CD14-positive monocyte (primary cell): Measurements from ENCODE around the gene GUSB. TPM values are rescaled to one million over a fixed set of nuclear protein-coding genes. Genes with fewer than 3 reads are reported as not detected.

Experiments
- DNase-seq, 3 donors: peaks; one replicate each; pipeline ENCODE4 v3.0.0-alpha.2; 2011 to 2022
- H2AFZ ChIP-seq: 2 replicates; pipeline ENCODE4 v1.6.0; 2012; ENCODE audit warnings: mild to moderate bottlenecking, low read depth, low read length, inconsistent platforms; ENCODE audit not compliant: insufficient read depth, poor library complexity, severe bottlenecking
- H3K27ac ChIP-seq, 2 donors: 1 replicate in 1 of 2; 2 replicates in 1 of 2; pipeline ENCODE4 v1.5.1; 2012 to 2013; ENCODE audit warnings: low read length in 2 of 2, control low read depth in 1 of 2, inconsistent platforms in 1 of 2, low read depth in 1 of 2, mild to moderate bottlenecking in 1 of 2
- H3K27me3 ChIP-seq, 2 donors: one replicate each; pipeline versions ENCODE4 v1.6.0 to v1.6.1; 2011 to 2013; ENCODE audit warnings: low read length in 2 of 2; ENCODE audit not compliant: control insufficient read depth in 2 of 2, insufficient read depth in 2 of 2
- H3K36me3 ChIP-seq, 2 donors: replicated peaks in 1 of 2; 1 replicate in 1 of 2; 2 replicates in 1 of 2; pipeline versions ENCODE4 v1.5.1 to v1.6.1; 2012 to 2013; ENCODE audit warnings: low read length in 2 of 2, control low read depth in 1 of 2, inconsistent platforms in 1 of 2, mild to moderate bottlenecking in 1 of 2; ENCODE audit not compliant: insufficient read depth in 2 of 2, control insufficient read depth in 1 of 2
- H3K4me1 ChIP-seq, 2 donors: 1 replicate in 1 of 2; 2 replicates in 1 of 2; pipeline versions ENCODE4 v1.5.1 to v1.6.1; 2012 to 2013; ENCODE audit warnings: low read length in 2 of 2, control low read depth in 1 of 2, inconsistent platforms in 1 of 2, mild to moderate bottlenecking in 1 of 2, moderate library complexity in 1 of 2; ENCODE audit not compliant: insufficient read depth in 2 of 2, control insufficient read depth in 1 of 2
- H3K4me2 ChIP-seq: replicated peaks from 2 replicates; pipeline ENCODE3; 2012; ENCODE audit warnings: low read length, moderate library complexity, mild to moderate bottlenecking; ENCODE audit not compliant: poor library complexity, severe bottlenecking; ENCODE audit errors: extremely low read depth
- H3K4me3 ChIP-seq, 3 experiments: fragments of 200-600 bp in 1 of 3; sonication (generic) in 1 of 3; replicated peaks in 1 of 3; 1 replicate in 2 of 3; 2 replicates in 1 of 3; pipeline ENCODE4 v1.5.1; 2011 to 2013; ENCODE audit warnings: low read length in 3 of 3, mild to moderate bottlenecking in 3 of 3, control low read depth in 2 of 3, low read depth in 2 of 3, inconsistent platforms in 1 of 3, moderate library complexity in 1 of 3
- H3K79me2 ChIP-seq: 2 replicates; pipeline ENCODE4 v1.6.0; 2012; ENCODE audit warnings: mild to moderate bottlenecking, control low read depth, inconsistent platforms, low read length, moderate library complexity; ENCODE audit not compliant: insufficient read depth
- H3K9ac ChIP-seq: 2 replicates; pipeline ENCODE4 v1.6.0; 2017; ENCODE audit warnings: low read length, mild to moderate bottlenecking; ENCODE audit not compliant: insufficient read depth, poor library complexity, severe bottlenecking
- H3K9me3 ChIP-seq, 2 donors: replicated peaks in 1 of 2; 1 replicate in 1 of 2; 2 replicates in 1 of 2; pipeline versions ENCODE4 v1.5.1 to v1.6.1; 2012 to 2013; ENCODE audit warnings: low read length in 2 of 2, control low read depth in 1 of 2; ENCODE audit not compliant: control insufficient read depth in 1 of 2, insufficient read depth in 1 of 2
- H4K20me1 ChIP-seq: 2 replicates; pipeline ENCODE4 v1.6.0; 2012; ENCODE audit warnings: mild to moderate bottlenecking, low read length, control low read depth, moderate library complexity; ENCODE audit not compliant: insufficient read depth
- H3K27ac Mint-ChIP-seq, 7 donors: one replicate each; pipeline ENCODE4 v1.8.0; 2020; ENCODE audit warnings: mild to moderate bottlenecking in 7 of 7, mixed read lengths in 7 of 7, moderate library complexity in 6 of 7, inconsistent platforms in 2 of 7
- H3K27me3 Mint-ChIP-seq, 3 donors: one replicate each; pipeline ENCODE4 v1.8.0; 2021 to 2022; ENCODE audit warnings: low read depth in 3 of 3, mild to moderate bottlenecking in 3 of 3, mixed read lengths in 3 of 3, moderate library complexity in 3 of 3, inconsistent platforms in 1 of 3
- H3K36me3 Mint-ChIP-seq, 2 donors: one replicate each; pipeline ENCODE4 v1.8.0; 2020; ENCODE audit warnings: mixed read lengths in 2 of 2, inconsistent platforms in 1 of 2, mild to moderate bottlenecking in 1 of 2
- H3K4me1 Mint-ChIP-seq: one replicate; pipeline ENCODE4 v1.8.0; 2020; ENCODE audit warnings: mild to moderate bottlenecking, mixed read lengths
- H3K4me3 Mint-ChIP-seq, 2 donors: one replicate each; pipeline ENCODE4 v1.8.0; 2020; ENCODE audit warnings: mild to moderate bottlenecking in 2 of 2, mixed read lengths in 2 of 2, moderate library complexity in 1 of 2
- H3K9me3 Mint-ChIP-seq, 7 donors: one replicate each; pipeline ENCODE4 v1.8.0; 2020 to 2022; ENCODE audit warnings: mixed read lengths in 7 of 7, mild to moderate bottlenecking in 6 of 7, moderate library complexity in 6 of 7, inconsistent platforms in 2 of 7
- CTCF ChIP-seq: fragments of 200-600 bp; IDR thresholded peaks from one replicate; pipeline ENCODE4 v1.8.0; 2022; ENCODE audit warnings: antibody characterized with exemption, mild to moderate bottlenecking
- WGBS: methylation state at CpG from one replicate; pipeline ENCODE4 v1.1.5; 2013; ENCODE audit warnings: missing lambda C conversion rate; ENCODE audit not compliant: insufficient coverage; 5-methylcytosine and 5-hydroxymethylcytosine counted together
- intact Hi-C, 2 donors: fragments of 100-400 bp; cut with micrococcal nuclease; formaldehyde crosslinking; loops; one replicate each; pipeline versions ENCODE4 v1.15.0 to v1.15.1; 2023
- polyA plus RNA-seq, 3 donors: library from polyadenylated mRNA; depleted of rRNA in 1 of 3; unstranded in 2 of 3; stranded (reverse) in 1 of 3; fragments of 300-500 nt in 2 of 3; fragments of >200 nt in 1 of 3; fragmentation: Illumina TruSeq in 2 of 3; gene quantifications; 1 replicate in 2 of 3; 2 replicates in 1 of 3; pipeline ENCODE4 v1.2.3, GENCODE V29; 2012 to 2021

GUSB gene
- polyA plus RNA-seq, 3 donors, result 113 to 121 (median 115) TPM

- Mint-ChIP-seq H3K4me3 (peak overlapping the region; percentile 83 to 91), H3K9me3 (no peaks in the 10 kb centered on the region), H3K27me3 (no peaks in the 10 kb centered on the region), H3K36me3 (peaks cover 20 to 38% of the 10 kb centered on the region in 2 donors), H3K27ac (peak overlapping the region; percentile 96 to 99 (median 98)), H3K4me1 (peaks cover 7% of the 10 kb centered on the region)
- H3K36me3 ChIP-seq, result peaks cover 26 to 29% of the 10 kb centered on the region in 2 donors
- peak; percentile 92 to 96 (median 94) for DNase-seq
- WGBS, result 28% methylated on average over 9 of the region's 11 CpGs
- intact Hi-C loops, result loop anchor here (5.0 to 10.0 kb wide), 5 partner anchors 94 to 1014 kb away; partner anchors contain the start of genes VKORC1L1 (in 2 of the 2), ASL (in 1 of the 2), SBDS (in 1 of the 2) and TYW1 (in 1 of the 2)
- peaks cover 21 to 32% of the 10 kb centered on the region in 2 donors for H3K4me1 ChIP-seq
- peak overlapping the region; percentile 22 for H2AFZ ChIP-seq
- H3K9ac ChIP-seq, result peak overlapping the region; percentile 78
- H3K79me2 ChIP-seq, result peaks cover 42% of the 10 kb centered on the region
- no peak for TF ChIP-seq CTCF
- no peaks in the 10 kb centered on the region for H3K9me3 ChIP-seq
- H3K27me3 ChIP-seq, result no peaks in the 10 kb centered on the region
- H3K27ac ChIP-seq, result peak overlapping the region; percentile 96
- H4K20me1 ChIP-seq, result no peaks in the 10 kb centered on the region
- H3K4me2 ChIP-seq, result peak overlapping the region; percentile 88
- H3K4me3 ChIP-seq, result peak overlapping the region; percentile 62 to 87 (median 79)
Measured at GRCh38 chr7:65980478-65981250, 1.3 kb downstream of the GUSB start.

- no peaks in the 10 kb centered on the region for H3K27me3 Mint-ChIP-seq
- peaks cover 32 to 37% of the 10 kb centered on the region in 2 donors for H3K36me3 ChIP-seq
- 97% methylated on average over 27 of the region's 29 CpGs for WGBS
- H3K27ac ChIP-seq, result peak overlapping the region; percentile 96
- peak overlapping the region; percentile 78 for H3K9ac ChIP-seq
- no peak for TF ChIP-seq CTCF
- intact Hi-C loops, result loop anchor here (5.0 to 10.0 kb wide), 5 partner anchors 95 to 1015 kb away; partner anchors contain the start of genes VKORC1L1 (in 2 of the 2), ASL (in 1 of the 2), SBDS (in 1 of the 2) and TYW1 (in 1 of the 2)
- H3K79me2 ChIP-seq, result peaks cover 42% of the 10 kb centered on the region
- peaks cover 21 to 32% of the 10 kb centered on the region in 2 donors for H3K4me1 ChIP-seq
- H3K4me3 ChIP-seq, result peak overlapping the region in 1 of 3 experiments; percentile 87
- H2AFZ ChIP-seq, result peak overlapping the region; percentile 22
- H3K4me1 Mint-ChIP-seq, result peaks cover 7% of the 10 kb centered on the region
- DNase-seq, result no peak
- no peaks in the 10 kb centered on the region for H3K9me3 Mint-ChIP-seq
- H3K9me3 ChIP-seq, result no peaks in the 10 kb centered on the region
- H3K27ac Mint-ChIP-seq, result peak overlapping the region; percentile 96 to 99 (median 98)
- H3K36me3 Mint-ChIP-seq, result peaks cover 23 to 43% of the 10 kb centered on the region in 2 donors
- no peaks in the 10 kb centered on the region for H3K27me3 ChIP-seq
- H3K4me3 Mint-ChIP-seq, result peak overlapping the region; percentile 78 to 83
- peak overlapping the region; percentile 88 for H3K4me2 ChIP-seq
- peaks cover under 1% of the 10 kb centered on the region for H4K20me1 ChIP-seq
Measured at GRCh38 chr7:65979583-65980477, 2.2 kb downstream of the GUSB start.
